ENCODE data around the gene ALPL. TPM values are rescaled to one million over a fixed set of nuclear protein-coding genes. Genes with fewer than 3 reads are reported as not detected.

Gene ALPL
- total RNA-seq, 1 donor from 2014 or later: 11.7 TPM

GRCh38 chr1:21617126-21617738 is 108.0 kb downstream of the ALPL start:
- no peak overlapping the region for H3K4me3 Mint-ChIP-seq (ENCODE audit: unreplicated experiment)
- H3K27me3 Mint-ChIP-seq (ENCODE audit: unreplicated experiment): peaks cover 14% of the 10 kb centered on the region
- H3K27ac Mint-ChIP-seq (ENCODE audit: unreplicated experiment): no peak overlapping the region
- peaks cover 4% of the 10 kb centered on the region for H3K4me1 Mint-ChIP-seq (ENCODE audit: unreplicated experiment)
- DNase-seq (ENCODE audit: low spot score): no peak
- no peak for TF ChIP-seq CTCF (IDR thresholded peaks at IDR 0.05; ENCODE audit: unreplicated experiment)
- H3K36me3 Mint-ChIP-seq (ENCODE audit: low read depth, unreplicated experiment): no peaks in the 10 kb centered on the region
- H3K9me3 Mint-ChIP-seq (ENCODE audit: unreplicated experiment): no peaks in the 10 kb centered on the region

- Mint-ChIP-seq H3K9me3 (ENCODE audit: unreplicated experiment) (no peaks in the 10 kb centered on the region), H3K4me3 (ENCODE audit: unreplicated experiment) (no peak overlapping the region), H3K27ac (ENCODE audit: unreplicated experiment) (no peak overlapping the region), H3K27me3 (ENCODE audit: unreplicated experiment) (peaks cover 13% of the 10 kb centered on the region), H3K36me3 (ENCODE audit: low read depth, unreplicated experiment) (no peaks in the 10 kb centered on the region), H3K4me1 (ENCODE audit: unreplicated experiment) (peaks cover 4% of the 10 kb centered on the region)
- no peak for DNase-seq (ENCODE audit: low spot score)
- no peak for TF ChIP-seq CTCF (IDR thresholded peaks at IDR 0.05; ENCODE audit: unreplicated experiment)
Measured at GRCh38 chr1:21618059-21618458, 108.8 kb downstream of the ALPL start.

- Mint-ChIP-seq H3K27ac (ENCODE audit: unreplicated experiment) (no peak overlapping the region), H3K4me3 (ENCODE audit: unreplicated experiment) (no peak overlapping the region), H3K4me1 (ENCODE audit: unreplicated experiment) (peaks cover 4% of the 10 kb centered on the region), H3K9me3 (ENCODE audit: unreplicated experiment) (no peaks in the 10 kb centered on the region), H3K36me3 (ENCODE audit: low read depth, unreplicated experiment) (no peaks in the 10 kb centered on the region), H3K27me3 (ENCODE audit: unreplicated experiment) (peaks cover 16% of the 10 kb centered on the region)
- DNase-seq (ENCODE audit: low spot score): no peak
- no peak for TF ChIP-seq CTCF (IDR thresholded peaks at IDR 0.05; ENCODE audit: unreplicated experiment)
Measured at GRCh38 chr1:21618561-21619374, 109.5 kb downstream of the ALPL start.

GRCh38 chr1:21619375-21619947 is 110.2 kb downstream of the ALPL start:
- H3K4me3 Mint-ChIP-seq (ENCODE audit: unreplicated experiment): no peak overlapping the region

More at GRCh38 chr1:21619375-21619947, 110.2 kb downstream of the ALPL start:
- DNase-seq (ENCODE audit: low spot score): no peak
- peaks cover 4% of the 10 kb centered on the region for H3K4me1 Mint-ChIP-seq (ENCODE audit: unreplicated experiment)
- H3K27ac Mint-ChIP-seq (ENCODE audit: unreplicated experiment): no peak overlapping the region
- H3K36me3 Mint-ChIP-seq (ENCODE audit: low read depth, unreplicated experiment): no peaks in the 10 kb centered on the region
- no peak for TF ChIP-seq CTCF (IDR thresholded peaks at IDR 0.05; ENCODE audit: unreplicated experiment)
- peaks cover 16% of the 10 kb centered on the region for H3K27me3 Mint-ChIP-seq (ENCODE audit: unreplicated experiment)
- H3K9me3 Mint-ChIP-seq (ENCODE audit: unreplicated experiment): no peaks in the 10 kb centered on the region
